ENCODE measurements around the gene PROB1.

The PROB1 gene

DNA sequence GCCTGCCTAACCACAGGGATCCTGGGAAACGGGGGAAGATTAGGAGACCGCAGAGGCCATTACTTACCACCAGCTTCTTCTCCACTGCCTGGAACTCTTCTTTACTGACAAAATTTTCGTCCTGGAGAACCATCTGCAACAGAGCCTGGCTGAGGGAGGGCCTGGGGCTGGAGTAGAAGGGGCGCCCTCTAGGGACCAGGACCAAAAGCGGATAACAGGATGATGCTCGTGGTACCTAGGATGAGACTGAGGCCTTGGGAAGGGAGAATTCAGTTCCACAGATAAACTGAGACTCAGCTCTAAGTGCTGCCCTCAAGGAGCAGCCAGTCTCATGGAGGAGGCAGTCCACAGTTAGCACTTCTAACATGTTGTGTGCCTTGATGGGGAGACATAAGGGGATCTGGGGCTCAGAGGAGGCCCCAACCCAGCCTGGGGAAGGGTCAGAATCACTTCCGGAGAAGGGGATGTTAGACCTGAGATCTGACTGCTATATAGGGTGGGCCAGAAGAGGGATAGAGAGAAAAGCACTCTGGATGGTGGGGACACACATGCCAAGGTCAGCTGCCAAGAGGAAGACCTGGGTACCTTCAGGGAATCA, 7.8 kb upstream of the PROB1 start:
- no peaks in the 10 kb centered on the region for H3K27me3 ChIP-seq (ENCODE audit: control insufficient read depth, insufficient read depth, low read length)
- no peak overlapping the region for H3K9ac ChIP-seq (ENCODE audit: low read length)
- H3K27ac ChIP-seq (ENCODE audit: low read depth, low read length), result no peak overlapping the region
- H3K36me3 ChIP-seq (ENCODE audit: control insufficient read depth, insufficient read depth, low read length), result peaks cover 15% of the 10 kb centered on the region
- H3K9me3 ChIP-seq (ENCODE audit: control insufficient read depth, insufficient read depth, low read depth, low read length), result no peaks in the 10 kb centered on the region
- H3K4me1 ChIP-seq (ENCODE audit: control insufficient read depth, insufficient read depth, low read length), result peaks cover 14% of the 10 kb centered on the region
- no peak overlapping the region for H3K4me3 ChIP-seq (ENCODE audit: low read depth, low read length)

DNA sequence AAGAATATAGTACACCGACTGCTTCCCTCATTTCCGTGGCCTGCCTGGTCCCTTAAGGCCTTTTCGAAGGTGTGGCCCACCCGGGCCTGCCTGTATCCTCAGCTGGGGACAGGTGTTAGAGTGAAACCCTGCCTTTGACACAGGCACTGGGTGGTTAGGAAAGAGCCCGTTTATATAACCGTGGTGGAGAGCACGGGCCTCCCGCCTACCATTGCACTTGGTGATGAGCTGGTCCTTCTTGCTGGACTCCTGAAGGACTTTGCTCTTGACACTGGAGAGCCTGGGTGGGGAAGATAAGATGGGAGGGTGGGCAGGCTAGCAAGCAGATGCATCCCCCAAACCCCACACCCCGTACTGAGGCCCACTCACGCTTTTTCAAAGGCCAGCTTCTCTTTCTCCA, 6.6 kb upstream of the PROB1 start:
- H3K27me3 ChIP-seq (ENCODE audit: control insufficient read depth, insufficient read depth, low read length), result no peaks in the 10 kb centered on the region

DNA sequence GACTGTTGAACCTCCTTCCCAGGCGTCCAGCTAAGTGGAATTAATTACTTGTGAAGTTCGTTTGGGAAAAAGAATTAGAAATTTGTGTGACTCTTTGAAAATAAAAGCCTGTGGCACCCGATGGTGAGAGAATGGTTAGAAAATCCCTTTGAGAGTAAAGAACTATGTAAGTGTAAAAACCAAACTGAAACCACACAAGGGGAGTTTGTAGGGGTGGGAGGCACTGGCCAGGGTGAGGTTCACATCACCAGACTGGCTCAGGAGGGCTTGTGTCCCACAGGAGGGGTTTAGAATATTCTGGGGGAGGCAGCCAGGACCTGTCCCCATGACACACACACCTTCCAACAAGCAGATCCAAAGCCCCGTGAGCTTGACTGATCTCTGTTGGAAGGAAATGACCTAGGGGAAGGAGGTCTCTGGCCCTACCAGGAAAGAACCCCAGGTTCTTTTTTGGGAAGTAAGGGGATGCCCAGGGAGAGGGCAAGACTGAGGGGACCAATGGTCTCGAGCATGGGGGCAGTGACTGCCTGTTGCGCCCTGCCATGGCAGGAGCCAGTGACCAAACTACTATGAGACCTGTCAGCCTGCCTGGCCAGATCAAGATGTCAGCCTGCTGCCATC, 4.7 kb upstream of the PROB1 start:
- Histone ChIP-seq H3K9ac (ENCODE audit: low read length) (no peak overlapping the region), H3K36me3 (ENCODE audit: control insufficient read depth, insufficient read depth, low read length) (peaks cover 15% of the 10 kb centered on the region), H3K4me1 (ENCODE audit: control insufficient read depth, insufficient read depth, low read length) (peaks cover 28% of the 10 kb centered on the region), H3K27me3 (ENCODE audit: control insufficient read depth, insufficient read depth, low read length) (peaks cover 10% of the 10 kb centered on the region), H3K27ac (ENCODE audit: low read depth, low read length) (no peak overlapping the region), H3K9me3 (ENCODE audit: control insufficient read depth, insufficient read depth, low read depth, low read length) (no peaks in the 10 kb centered on the region), H3K4me3 (ENCODE audit: low read depth, low read length) (no peak overlapping the region)

More for the DNA sequence above, 6.6 kb upstream of the PROB1 start:
- peaks cover 15% of the 10 kb centered on the region for H3K36me3 ChIP-seq (ENCODE audit: control insufficient read depth, insufficient read depth, low read length)
- no peak overlapping the region for H3K4me3 ChIP-seq (ENCODE audit: low read depth, low read length)
- H3K9ac ChIP-seq (ENCODE audit: low read length), result no peak overlapping the region
- peaks cover 15% of the 10 kb centered on the region for H3K4me1 ChIP-seq (ENCODE audit: control insufficient read depth, insufficient read depth, low read length)
- H3K9me3 ChIP-seq (ENCODE audit: control insufficient read depth, insufficient read depth, low read depth, low read length), result no peaks in the 10 kb centered on the region
- no peak overlapping the region for H3K27ac ChIP-seq (ENCODE audit: low read depth, low read length)

GRCh38 chr5:139397921-139398320, 3.0 kb upstream of the PROB1 start:
- no peak overlapping the region for H3K9ac ChIP-seq (ENCODE audit: low read length)
- no peak overlapping the region for H3K27ac ChIP-seq (ENCODE audit: low read depth, low read length)
- H3K36me3 ChIP-seq (ENCODE audit: control insufficient read depth, insufficient read depth, low read length), result peaks cover 15% of the 10 kb centered on the region
- peaks cover 21% of the 10 kb centered on the region; the same call in 1 of the 2 replicates for H3K4me1 ChIP-seq (ENCODE audit: control insufficient read depth, insufficient read depth, low read length)
- no peaks in the 10 kb centered on the region for H3K9me3 ChIP-seq (ENCODE audit: control insufficient read depth, insufficient read depth, low read depth, low read length)
- peaks cover 27% of the 10 kb centered on the region for H3K27me3 ChIP-seq (ENCODE audit: control insufficient read depth, insufficient read depth, low read length)
- no peak overlapping the region for H3K4me3 ChIP-seq (ENCODE audit: low read depth, low read length)

DNA sequence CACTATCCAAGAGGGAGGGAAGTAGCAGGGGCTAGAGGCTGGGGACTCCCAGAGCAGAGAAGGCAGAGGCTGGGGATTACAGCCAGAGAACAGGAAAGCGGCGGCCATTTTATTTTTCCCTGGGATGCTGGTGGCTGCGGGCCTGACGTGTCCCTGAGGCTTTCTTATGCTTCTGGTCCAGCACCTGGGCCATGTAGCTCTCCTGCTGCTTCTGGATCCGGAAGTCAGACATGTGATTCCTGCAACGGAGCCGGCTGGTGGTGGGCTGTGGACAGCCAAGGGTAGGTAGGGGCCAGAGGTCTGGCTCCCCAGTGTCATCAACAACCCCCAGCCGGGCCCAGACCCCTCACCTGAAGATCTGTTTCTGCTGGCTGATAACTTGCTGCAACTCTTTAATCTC, 1.8 kb upstream of the PROB1 start:
- Histone ChIP-seq H3K36me3 (ENCODE audit: control insufficient read depth, insufficient read depth, low read length) (peaks cover 15% of the 10 kb centered on the region), H3K4me3 (ENCODE audit: low read depth, low read length) (no peak overlapping the region), H3K4me1 (ENCODE audit: control insufficient read depth, insufficient read depth, low read length) (peaks cover 23% of the 10 kb centered on the region; the same call in 1 of the 2 replicates), H3K9me3 (ENCODE audit: control insufficient read depth, insufficient read depth, low read depth, low read length) (no peaks in the 10 kb centered on the region), H3K27ac (ENCODE audit: low read depth, low read length) (no peak overlapping the region), H3K9ac (ENCODE audit: low read length) (no peak overlapping the region), H3K27me3 (ENCODE audit: control insufficient read depth, insufficient read depth, low read length) (peaks cover 29% of the 10 kb centered on the region)

GRCh38 chr5:139395844-139396640, 1.1 kb upstream of the PROB1 start:
- no peak overlapping the region for H3K27ac ChIP-seq (ENCODE audit: low read depth, low read length)
- peaks cover 29% of the 10 kb centered on the region for H3K27me3 ChIP-seq (ENCODE audit: control insufficient read depth, insufficient read depth, low read length)
- no peaks in the 10 kb centered on the region for H3K9me3 ChIP-seq (ENCODE audit: control insufficient read depth, insufficient read depth, low read depth, low read length)
- H3K9ac ChIP-seq (ENCODE audit: low read length), result no peak overlapping the region
- H3K36me3 ChIP-seq (ENCODE audit: control insufficient read depth, insufficient read depth, low read length), result 0 out of 2 replicates have a peak, but pooled peaks cover 9% of the 10 kb centered on the region
- H3K4me1 ChIP-seq (ENCODE audit: control insufficient read depth, insufficient read depth, low read length), result peaks cover 28% of the 10 kb centered on the region; the same call in 1 of the 2 replicates
- H3K4me3 ChIP-seq (ENCODE audit: low read depth, low read length), result no peak overlapping the region

- Histone ChIP-seq H3K9ac (ENCODE audit: low read length) (peak overlapping the region; percentile 70), H3K4me3 (ENCODE audit: low read depth, low read length) (peak overlapping the region; percentile 68), H3K27ac (ENCODE audit: low read depth, low read length) (no peak overlapping the region)
Measured at GRCh38 chr5:139394123-139394653, 716 bp downstream of the PROB1 start.

GRCh38 chr5:139393497-139394122, 1.3 kb downstream of the PROB1 start:
- H3K9me3 ChIP-seq (ENCODE audit: control insufficient read depth, insufficient read depth, low read depth, low read length), result no peaks in the 10 kb centered on the region
- peaks cover 29% of the 10 kb centered on the region for H3K27me3 ChIP-seq (ENCODE audit: control insufficient read depth, insufficient read depth, low read length)
- H3K9ac ChIP-seq (ENCODE audit: low read length), result peak overlapping the region; percentile 70
- H3K4me3 ChIP-seq (ENCODE audit: low read depth, low read length), result peak overlapping the region; percentile 68
- peaks cover 28% of the 10 kb centered on the region for H3K4me1 ChIP-seq (ENCODE audit: control insufficient read depth, insufficient read depth, low read length)
- H3K36me3 ChIP-seq (ENCODE audit: control insufficient read depth, insufficient read depth, low read length), result no peaks in the 10 kb centered on the region
- H3K27ac ChIP-seq (ENCODE audit: low read depth, low read length), result no peak overlapping the region

More at GRCh38 chr5:139394123-139394653, 716 bp downstream of the PROB1 start:
- H3K4me1 ChIP-seq (ENCODE audit: control insufficient read depth, insufficient read depth, low read length), result peaks cover 28% of the 10 kb centered on the region; the same call in 1 of the 2 replicates
- no peaks in the 10 kb centered on the region for H3K36me3 ChIP-seq (ENCODE audit: control insufficient read depth, insufficient read depth, low read length)
- H3K9me3 ChIP-seq (ENCODE audit: control insufficient read depth, insufficient read depth, low read depth, low read length), result no peaks in the 10 kb centered on the region
- peaks cover 29% of the 10 kb centered on the region for H3K27me3 ChIP-seq (ENCODE audit: control insufficient read depth, insufficient read depth, low read length)

DNA sequence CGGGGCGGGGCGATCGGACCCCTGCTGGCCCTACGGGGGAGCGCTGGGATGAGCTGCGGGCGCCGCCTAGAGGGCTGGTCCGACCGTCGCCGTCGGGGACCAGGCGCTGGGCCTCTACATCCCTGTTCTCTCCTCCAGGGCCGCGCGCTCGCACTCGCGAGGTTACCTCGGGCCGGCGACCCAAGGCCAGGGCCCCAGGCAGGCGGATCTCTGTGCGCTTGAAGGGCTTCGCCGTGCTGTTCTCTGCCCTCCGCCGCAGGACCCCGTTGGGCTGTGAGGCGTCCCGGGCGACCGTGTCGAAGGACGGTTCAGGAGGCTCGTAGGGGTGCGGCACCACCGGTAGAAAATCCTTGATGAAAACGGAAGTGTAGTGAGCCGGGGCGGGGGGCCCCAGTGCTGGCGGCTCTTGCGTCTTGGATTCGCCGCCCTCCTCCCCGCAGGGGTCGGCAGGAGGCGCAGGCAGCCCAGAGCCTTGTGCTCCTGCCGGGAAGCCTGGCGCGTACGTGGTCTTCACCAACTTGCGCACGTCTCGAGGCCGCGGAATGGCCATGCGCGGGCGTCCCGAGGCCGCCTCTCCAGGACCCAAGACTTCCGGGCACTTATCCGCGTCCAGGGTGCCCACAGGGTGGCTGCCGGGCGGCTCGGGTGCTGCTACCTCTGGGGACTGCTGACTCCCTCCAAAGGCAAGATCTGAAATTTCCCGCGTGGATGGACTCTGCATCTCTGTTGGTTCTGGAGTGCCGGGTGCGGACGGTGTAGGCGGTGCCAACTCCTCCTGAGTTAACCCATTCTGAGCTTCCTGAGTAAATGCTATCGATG, 2.0 kb downstream of the PROB1 start:
- Histone ChIP-seq H3K9ac (ENCODE audit: low read length) (peak overlapping the region; percentile 70), H3K27me3 (ENCODE audit: control insufficient read depth, insufficient read depth, low read length) (peaks cover 29% of the 10 kb centered on the region), H3K36me3 (ENCODE audit: control insufficient read depth, insufficient read depth, low read length) (no peaks in the 10 kb centered on the region), H3K27ac (ENCODE audit: low read depth, low read length) (no peak overlapping the region), H3K4me1 (ENCODE audit: control insufficient read depth, insufficient read depth, low read length) (peaks cover 35% of the 10 kb centered on the region), H3K9me3 (ENCODE audit: control insufficient read depth, insufficient read depth, low read depth, low read length) (no peaks in the 10 kb centered on the region), H3K4me3 (ENCODE audit: low read depth, low read length) (peak overlapping the region; percentile 68)

- no peaks in the 10 kb centered on the region for H3K36me3 ChIP-seq (ENCODE audit: control insufficient read depth, insufficient read depth, low read length)
- H3K9me3 ChIP-seq (ENCODE audit: control insufficient read depth, insufficient read depth, low read depth, low read length), result no peaks in the 10 kb centered on the region
- peak overlapping the region; percentile 70 for H3K9ac ChIP-seq (ENCODE audit: low read length)
- peaks cover 40% of the 10 kb centered on the region for H3K4me1 ChIP-seq (ENCODE audit: control insufficient read depth, insufficient read depth, low read length)
- peaks cover 29% of the 10 kb centered on the region for H3K27me3 ChIP-seq (ENCODE audit: control insufficient read depth, insufficient read depth, low read length)
- H3K27ac ChIP-seq (ENCODE audit: low read depth, low read length), result no peak overlapping the region
- peak overlapping the region; percentile 68 for H3K4me3 ChIP-seq (ENCODE audit: low read depth, low read length)
Measured at GRCh38 chr5:139392324-139392677, 2.6 kb downstream of the PROB1 start.

All from HUES6 (cell line).